NCI-H1092 treated with DMSO at 0.1 percent for 48 hours (cell line): ENCODE results near the gene SLC25A15.

Experiments used
- DNase-seq: peaks from one replicate; lab custom pipeline; 2025; lab: John Stamatoyannopoulos, UW

The SLC25A15 gene

GRCh38 chr13:40789275-40790153 lies at the start of gene SLC25A15:
Gene SLC25A15, plus strand, starts transcription at chr13:40789611. Its CDS starts 3,616 bp downstream, at chr13:40793227.
- DNase-seq: peak; percentile 39

- DNase-seq: no peak
Observed at GRCh38 chr13:40749327-40749726, 40.1 kb upstream of the SLC25A15 start.

GRCh38 chr13:40755082-40755700 lies 34.2 kb upstream of the SLC25A15 start:
- no peak for DNase-seq

GRCh38 chr13:40756042-40756441 lies 33.4 kb upstream of the SLC25A15 start:
- DNase-seq: no peak

GRCh38 chr13:40758811-40759210 lies 30.6 kb upstream of the SLC25A15 start:
- no peak for DNase-seq

- DNase-seq: no peak
Observed at GRCh38 chr13:40762849-40763248, 26.6 kb upstream of the SLC25A15 start.

GRCh38 chr13:40764587-40765403 lies 24.6 kb upstream of the SLC25A15 start:
- DNase-seq: no peak

GRCh38 chr13:40765602-40766001 lies 23.8 kb upstream of the SLC25A15 start:
- no peak for DNase-seq

- no peak for DNase-seq
Observed at GRCh38 chr13:40769970-40770369, 19.4 kb upstream of the SLC25A15 start.

- no peak for DNase-seq
Observed at GRCh38 chr13:40770609-40770933, 18.8 kb upstream of the SLC25A15 start.

- peak; percentile 85 for DNase-seq
Observed at GRCh38 chr13:40770934-40771618, 18.3 kb upstream of the SLC25A15 start, which contains the start of gene MRPS31. Gene MRPS31, minus strand, starts transcription at chr13:40771190. Its CDS starts 54 bp downstream, at chr13:40771136.

- no peak for DNase-seq
Observed at GRCh38 chr13:40772765-40773473, 16.5 kb upstream of the SLC25A15 start.

- no peak for DNase-seq
Observed at GRCh38 chr13:40774672-40775071, 14.7 kb upstream of the SLC25A15 start.

- no peak for DNase-seq
Observed at GRCh38 chr13:40776232-40776631, 13.2 kb upstream of the SLC25A15 start.

GRCh38 chr13:40776681-40777165 lies 12.7 kb upstream of the SLC25A15 start:
- DNase-seq: no peak

GRCh38 chr13:40777166-40777808 lies 12.1 kb upstream of the SLC25A15 start:
- peak; percentile 66 for DNase-seq

- no peak for DNase-seq
Observed at GRCh38 chr13:40777809-40778175, 11.6 kb upstream of the SLC25A15 start.

GRCh38 chr13:40779049-40779448 lies 10.4 kb upstream of the SLC25A15 start:
- no peak for DNase-seq

- DNase-seq: no peak
Observed at GRCh38 chr13:40779796-40780285, 9.6 kb upstream of the SLC25A15 start.

GRCh38 chr13:40780822-40781401 lies 8.5 kb upstream of the SLC25A15 start:
- no peak for DNase-seq
